Measurements from ENCODE around the gene ATF6B. TPM values are rescaled to one million over a fixed set of nuclear protein-coding genes. Genes with fewer than 3 reads are reported as not detected.
A peak's percentile ranks its signal among the peaks of the same experiment; 100 is the strongest.

The ATF6B gene
- total RNA-seq, 6 experiments from 2014 or later: 15.2 to 35.5 (median 33.2) TPM

DNA sequence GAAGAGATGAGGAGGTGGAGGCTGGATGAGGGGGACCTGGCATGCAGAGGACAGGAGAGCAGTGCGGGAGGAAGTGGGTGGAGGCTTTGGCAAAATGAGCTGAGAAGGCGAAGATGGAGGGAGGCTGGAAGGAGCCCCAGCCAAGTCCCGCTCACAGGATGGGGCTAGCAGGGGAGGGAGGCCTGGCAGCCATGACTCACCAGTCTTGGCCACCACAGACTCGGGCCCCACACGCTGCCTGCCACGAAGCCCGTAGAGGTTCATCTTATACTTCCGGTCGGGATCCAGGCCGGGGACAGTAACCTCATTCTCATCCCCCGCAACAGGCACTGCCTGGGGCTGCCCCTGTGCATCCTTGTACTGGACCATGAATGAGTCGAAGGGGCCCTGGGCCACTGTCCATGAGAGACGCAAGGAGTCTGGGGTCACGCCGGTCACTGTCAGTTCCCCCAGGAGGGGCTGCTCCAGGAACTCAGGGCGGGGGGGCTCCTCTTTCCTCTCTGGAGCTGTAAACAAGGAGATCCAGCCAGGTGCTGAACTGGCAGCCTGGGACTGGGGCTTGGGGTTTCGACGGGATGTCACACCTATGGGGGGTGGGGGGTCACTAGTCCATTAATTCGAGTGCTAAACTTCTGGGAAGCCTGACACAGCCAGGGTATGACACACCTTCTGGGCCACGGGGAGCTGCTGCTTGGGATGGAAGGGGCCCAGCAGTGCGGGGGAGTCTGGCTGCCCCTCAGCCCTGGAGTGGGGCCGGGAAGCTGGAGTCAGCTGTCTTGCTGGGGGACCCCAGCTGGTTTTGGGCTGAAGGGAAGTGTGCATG lies 46.7 kb downstream of the ATF6B start:
- 55% methylated on average over 4 of the region's 22 CpGs for WGBS (ENCODE audit: insufficient coverage, low coverage, low lambda C conversion rate, missing lambda C conversion rate)
- H3K27ac ChIP-seq: no peak overlapping the region
- TF ChIP-seq POLR2A (IDR thresholded peaks at IDR 0.05): no peak

DNA sequence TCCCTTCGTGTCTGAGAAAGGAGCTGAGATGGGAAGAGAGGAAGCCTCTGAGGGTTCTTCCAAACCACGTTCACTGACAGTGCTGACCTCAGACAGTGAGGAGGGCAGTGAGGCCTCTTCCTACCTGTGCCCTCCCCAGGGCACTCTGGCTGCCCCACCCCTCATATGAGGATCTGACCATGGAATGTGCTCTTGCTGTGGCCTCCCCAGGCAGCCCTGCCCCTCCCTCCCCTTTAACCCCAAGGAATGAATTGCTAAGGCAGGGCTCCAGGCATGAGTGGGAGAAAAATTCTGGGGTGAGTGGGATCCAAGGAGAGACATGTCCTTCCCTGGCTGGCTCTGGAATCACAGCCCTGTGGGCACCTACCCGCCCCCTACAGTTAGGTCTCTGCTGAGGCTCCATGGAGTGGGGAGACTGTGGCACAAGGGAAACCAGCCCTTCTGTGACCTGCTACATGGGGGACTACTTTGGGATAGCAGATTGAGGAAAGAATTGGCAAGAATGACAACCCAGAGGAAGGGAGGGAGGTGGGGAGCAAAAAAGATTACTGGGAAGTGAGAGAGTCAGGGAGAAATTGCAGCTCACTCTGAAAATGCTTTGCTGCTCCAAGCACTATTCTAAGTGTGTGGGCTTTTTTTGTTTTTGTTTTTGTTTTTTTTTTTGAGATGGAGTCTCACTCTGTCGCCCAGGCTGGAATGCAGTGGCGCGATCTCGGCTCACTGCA lies 48.3 kb downstream of the ATF6B start:
- no peaks in the 10 kb centered on the region for H3K4me1 ChIP-seq
- H3K27me3 ChIP-seq: no peaks in the 10 kb centered on the region
- 63% methylated on average over 2 of the region's 7 CpGs for WGBS (ENCODE audit: insufficient coverage, low coverage, low lambda C conversion rate, missing lambda C conversion rate)
- H3K4me3 ChIP-seq: no peak overlapping the region
- DNase-seq (no peak), ATAC-seq (no peak)
- H3K27ac ChIP-seq: no peak overlapping the region
- H3K9me3 ChIP-seq: no peaks in the 10 kb centered on the region
- intact Hi-C loops (cut with DNase I): no loop called here
- H3K36me3 ChIP-seq: no peaks in the 10 kb centered on the region
- TF ChIP-seq, protein P1, sequence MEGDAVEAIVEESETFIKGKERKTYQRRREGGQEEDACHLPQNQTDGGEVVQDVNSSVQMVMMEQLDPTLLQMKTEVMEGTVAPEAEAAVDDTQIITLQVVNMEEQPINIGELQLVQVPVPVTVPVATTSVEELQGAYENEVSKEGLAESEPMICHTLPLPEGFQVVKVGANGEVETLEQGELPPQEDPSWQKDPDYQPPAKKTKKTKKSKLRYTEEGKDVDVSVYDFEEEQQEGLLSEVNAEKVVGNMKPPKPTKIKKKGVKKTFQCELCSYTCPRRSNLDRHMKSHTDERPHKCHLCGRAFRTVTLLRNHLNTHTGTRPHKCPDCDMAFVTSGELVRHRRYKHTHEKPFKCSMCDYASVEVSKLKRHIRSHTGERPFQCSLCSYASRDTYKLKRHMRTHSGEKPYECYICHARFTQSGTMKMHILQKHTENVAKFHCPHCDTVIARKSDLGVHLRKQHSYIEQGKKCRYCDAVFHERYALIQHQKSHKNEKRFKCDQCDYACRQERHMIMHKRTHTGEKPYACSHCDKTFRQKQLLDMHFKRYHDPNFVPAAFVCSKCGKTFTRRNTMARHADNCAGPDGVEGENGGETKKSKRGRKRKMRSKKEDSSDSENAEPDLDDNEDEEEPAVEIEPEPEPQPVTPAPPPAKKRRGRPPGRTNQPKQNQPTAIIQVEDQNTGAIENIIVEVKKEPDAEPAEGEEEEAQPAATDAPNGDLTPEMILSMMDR (IDR thresholded peaks at IDR 0.05): no peak
- no peak for TF ChIP-seq POLR2A (IDR thresholded peaks at IDR 0.05)

More for the DNA sequence above, 46.7 kb downstream of the ATF6B start:
- H3K27me3 ChIP-seq: no peaks in the 10 kb centered on the region
- no peaks in the 10 kb centered on the region for H3K36me3 ChIP-seq
- no peak overlapping the region for H3K4me3 ChIP-seq
- DNase-seq: no peak
- peak; percentile 13 to 43 (median 28) for ATAC-seq
- H3K9me3 ChIP-seq: no peaks in the 10 kb centered on the region
- no peaks in the 10 kb centered on the region for H3K4me1 ChIP-seq
- intact Hi-C loops (cut with DNase I): no loop called here

DNA sequence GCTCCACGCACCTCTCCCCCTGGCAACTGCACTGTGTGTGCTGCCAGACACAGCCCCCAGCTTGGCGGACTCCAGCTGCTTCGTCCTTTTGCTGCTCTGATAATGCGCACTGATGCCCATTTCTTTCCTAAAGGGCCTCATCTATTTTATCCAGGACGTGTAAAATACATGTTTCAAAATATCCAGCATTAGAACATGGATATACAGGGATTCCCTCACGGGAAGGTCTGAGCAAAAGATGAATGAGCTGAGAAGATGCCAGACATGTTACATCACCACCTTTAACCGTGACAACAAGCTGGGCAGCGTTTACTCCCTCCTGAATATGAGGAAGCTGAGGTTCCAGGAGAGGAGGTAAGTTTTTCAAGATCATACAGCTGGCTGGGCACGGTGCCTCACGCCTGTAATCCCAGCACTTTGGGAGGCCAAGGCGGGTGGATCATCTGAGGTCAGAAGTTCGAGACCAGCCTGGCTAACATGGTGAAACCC lies 51.7 kb downstream of the ATF6B start:
- WGBS (ENCODE audit: insufficient coverage, low coverage, low lambda C conversion rate, missing lambda C conversion rate): 70% methylated on average over 12 of the region's 12 CpGs
- ATAC-seq: no peak
- no peaks in the 10 kb centered on the region for H3K9me3 ChIP-seq
- no peak overlapping the region for H3K27ac ChIP-seq
- intact Hi-C loops (cut with DNase I): no loop called here
- DNase-seq: no peak
- no peaks in the 10 kb centered on the region for H3K36me3 ChIP-seq
- H3K27me3 ChIP-seq: no peaks in the 10 kb centered on the region
- no peak overlapping the region for H3K4me3 ChIP-seq
- H3K4me1 ChIP-seq: no peaks in the 10 kb centered on the region
- TF ChIP-seq, protein P1 (IDR thresholded peaks at IDR 0.05): no peak
- TF ChIP-seq POLR2A (IDR thresholded peaks at IDR 0.05): no peak

DNA sequence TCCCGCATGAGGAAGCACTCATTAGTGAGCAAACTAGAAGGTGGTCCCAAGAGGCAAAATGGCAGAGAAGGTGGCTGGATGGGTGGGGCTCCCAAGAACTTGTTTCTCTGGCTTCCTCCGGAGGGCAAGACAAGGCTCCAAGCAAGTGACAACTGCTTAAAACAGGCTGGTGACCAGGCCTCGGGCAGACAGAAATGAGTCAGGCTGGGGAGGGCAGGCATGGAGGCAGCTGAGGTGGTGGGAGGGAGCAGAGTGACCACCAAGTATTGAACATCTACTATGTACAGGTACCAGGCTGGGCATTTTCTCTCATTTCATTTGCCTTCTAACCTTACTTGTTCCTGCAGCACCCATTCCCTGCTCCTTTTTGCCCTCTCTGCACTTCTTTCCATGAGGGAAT lies 52.3 kb downstream of the ATF6B start:
- Histone ChIP-seq H3K27ac (no peak overlapping the region), H3K4me1 (no peaks in the 10 kb centered on the region), H3K36me3 (no peaks in the 10 kb centered on the region), H3K27me3 (no peaks in the 10 kb centered on the region), H3K4me3 (no peak overlapping the region), H3K9me3 (no peaks in the 10 kb centered on the region)
- ATAC-seq: no peak
- WGBS (ENCODE audit: insufficient coverage, low coverage, low lambda C conversion rate, missing lambda C conversion rate): 63% methylated on average over 3 of the region's 3 CpGs
- no peak for DNase-seq
- intact Hi-C loops (cut with DNase I): no loop called here
- no peak for TF ChIP-seq POLR2A (IDR thresholded peaks at IDR 0.05)
- TF ChIP-seq, protein P1 (IDR thresholded peaks at IDR 0.05): no peak

Measured in right lobe of liver (tissue), 6 donors.